ENCODE results near the gene MPV17L. TPM values are rescaled to one million over a fixed set of nuclear protein-coding genes. Genes with fewer than 3 reads are reported as not detected.
A peak's percentile ranks its signal among the peaks of the same experiment; 100 is the strongest.
"Not testable (repeated sequence)": the region's sequence is repeated elsewhere in the genome, so short reads cannot be mapped to it uniquely, and the experiment has no call there.

Gene MPV17L
- total RNA-seq, 1 experiment from 2014 or later: not detected

- Histone ChIP-seq H3K27ac (no peak overlapping the region), H3K9me3 (replicated peaks) (no peaks in the 10 kb centered on the region), H3K4me1 (no peaks in the 10 kb centered on the region), H3K4me3 (no peak overlapping the region), H3K27me3 (no peaks in the 10 kb centered on the region), H3K36me3 (no peaks in the 10 kb centered on the region)
- no peak for DNase-seq
Measured at GRCh38 chr16:15399317-15399716, 3.8 kb downstream of the MPV17L start.

- H3K4me3 ChIP-seq, H3K4me1 ChIP-seq: not testable (repeated sequence)
Measured at GRCh38 chr16:15400314-15400713, 4.8 kb downstream of the MPV17L start.

GRCh38 chr16:15401972-15402371, 6.4 kb downstream of the MPV17L start:
- H3K27ac ChIP-seq: no peak overlapping the region
- no peaks in the 10 kb centered on the region for H3K36me3 ChIP-seq
- no peak overlapping the region for H3K4me3 ChIP-seq
- DNase-seq: no peak
- H3K4me1 ChIP-seq: no peaks in the 10 kb centered on the region
- no peaks in the 10 kb centered on the region for H3K9me3 ChIP-seq (replicated peaks)
- no peaks in the 10 kb centered on the region for H3K27me3 ChIP-seq

More at GRCh38 chr16:15400314-15400713, 4.8 kb downstream of the MPV17L start:
- not testable (repeated sequence) for H3K36me3 ChIP-seq; H3K27me3 ChIP-seq; DNase-seq; H3K27ac ChIP-seq; H3K9me3 ChIP-seq (replicated peaks)

- Histone ChIP-seq H3K9me3 (replicated peaks) (no peaks in the 10 kb centered on the region), H3K27ac (no peak overlapping the region), H3K27me3 (no peaks in the 10 kb centered on the region), H3K4me3 (no peak overlapping the region), H3K36me3 (no peaks in the 10 kb centered on the region), H3K4me1 (no peaks in the 10 kb centered on the region)
- DNase-seq: no peak
Measured at GRCh38 chr16:15403392-15403995, 7.9 kb downstream of the MPV17L start.

- H3K4me3 ChIP-seq; H3K36me3 ChIP-seq; H3K27ac ChIP-seq; DNase-seq; H3K4me1 ChIP-seq; H3K27me3 ChIP-seq; H3K9me3 ChIP-seq (replicated peaks): not testable (repeated sequence)
Measured at GRCh38 chr16:15404091-15404490, 8.5 kb downstream of the MPV17L start.

- Histone ChIP-seq H3K4me3 (no peak overlapping the region), H3K27ac (no peak overlapping the region), H3K27me3 (no peaks in the 10 kb centered on the region), H3K36me3 (no peaks in the 10 kb centered on the region), H3K4me1 (no peaks in the 10 kb centered on the region), H3K9me3 (replicated peaks) (no peaks in the 10 kb centered on the region)
- no peak for DNase-seq
Measured at GRCh38 chr16:15404792-15405191, 9.2 kb downstream of the MPV17L start.

GRCh38 chr16:15407756-15408155, 12.2 kb downstream of the MPV17L start:
- H3K27ac ChIP-seq; H3K9me3 ChIP-seq (replicated peaks); H3K27me3 ChIP-seq; H3K4me3 ChIP-seq; H3K4me1 ChIP-seq; H3K36me3 ChIP-seq: not testable (repeated sequence)
- peak; percentile 4 to 29 for DNase-seq

- not testable (repeated sequence) for H3K36me3 ChIP-seq; H3K9me3 ChIP-seq (replicated peaks); DNase-seq; H3K4me1 ChIP-seq; H3K27me3 ChIP-seq; H3K27ac ChIP-seq; H3K4me3 ChIP-seq
Measured at GRCh38 chr16:15409476-15409875, 13.9 kb downstream of the MPV17L start.

GRCh38 chr16:15415511-15415985, 20.0 kb downstream of the MPV17L start:
- Histone ChIP-seq H3K9me3 (replicated peaks) (no peaks in the 10 kb centered on the region), H3K4me1 (no peaks in the 10 kb centered on the region), H3K4me3 (no peak overlapping the region), H3K27ac (no peak overlapping the region), H3K36me3 (no peaks in the 10 kb centered on the region), H3K27me3 (no peaks in the 10 kb centered on the region)
- no peak for DNase-seq

- no peaks in the 10 kb centered on the region for H3K27me3 ChIP-seq
- no peak for DNase-seq
- no peaks in the 10 kb centered on the region for H3K36me3 ChIP-seq
- no peaks in the 10 kb centered on the region for H3K9me3 ChIP-seq (replicated peaks)
- H3K4me3 ChIP-seq: no peak overlapping the region
- no peak overlapping the region for H3K27ac ChIP-seq
- no peaks in the 10 kb centered on the region for H3K4me1 ChIP-seq
Measured at GRCh38 chr16:15417197-15417596, 21.6 kb downstream of the MPV17L start.

- H3K36me3 ChIP-seq: no peaks in the 10 kb centered on the region
- no peak for DNase-seq
- no peaks in the 10 kb centered on the region for H3K9me3 ChIP-seq (replicated peaks)
- H3K27ac ChIP-seq: no peak overlapping the region
- H3K27me3 ChIP-seq: no peaks in the 10 kb centered on the region
- no peaks in the 10 kb centered on the region for H3K4me1 ChIP-seq
- H3K4me3 ChIP-seq: no peak overlapping the region
Measured at GRCh38 chr16:15418206-15418605, 22.7 kb downstream of the MPV17L start.

GRCh38 chr16:15421696-15422095, 26.1 kb downstream of the MPV17L start:
- not testable (repeated sequence) for H3K4me1 ChIP-seq; H3K27me3 ChIP-seq; H3K4me3 ChIP-seq; H3K27ac ChIP-seq; H3K9me3 ChIP-seq (replicated peaks); H3K36me3 ChIP-seq; DNase-seq

- Histone ChIP-seq H3K9me3 (replicated peaks) (no peaks in the 10 kb centered on the region), H3K36me3 (no peaks in the 10 kb centered on the region), H3K27ac (no peak overlapping the region), H3K27me3 (no peaks in the 10 kb centered on the region), H3K4me1 (no peaks in the 10 kb centered on the region), H3K4me3 (no peak overlapping the region)
- DNase-seq: no peak
Measured at GRCh38 chr16:15422222-15422621, 26.7 kb downstream of the MPV17L start.

GRCh38 chr16:15425861-15426260, 30.3 kb downstream of the MPV17L start:
- DNase-seq: no peak

GRCh38 chr16:15426796-15427195, 31.2 kb downstream of the MPV17L start:
- no peak for DNase-seq
- H3K4me3 ChIP-seq: no peak overlapping the region
- H3K27ac ChIP-seq: no peak overlapping the region
- H3K4me1 ChIP-seq: peaks cover 4% of the 10 kb centered on the region
- H3K27me3 ChIP-seq: no peaks in the 10 kb centered on the region
- H3K36me3 ChIP-seq: no peaks in the 10 kb centered on the region
- H3K9me3 ChIP-seq (replicated peaks): no peaks in the 10 kb centered on the region

More at GRCh38 chr16:15425861-15426260, 30.3 kb downstream of the MPV17L start:
- peaks cover 4% of the 10 kb centered on the region for H3K4me1 ChIP-seq
- H3K36me3 ChIP-seq: no peaks in the 10 kb centered on the region
- no peaks in the 10 kb centered on the region for H3K27me3 ChIP-seq
- H3K27ac ChIP-seq: no peak overlapping the region
- no peak overlapping the region for H3K4me3 ChIP-seq
- H3K9me3 ChIP-seq (replicated peaks): no peaks in the 10 kb centered on the region

- H3K27ac ChIP-seq: peak overlapping the region; percentile 37
- H3K36me3 ChIP-seq: no peaks in the 10 kb centered on the region
- H3K9me3 ChIP-seq (replicated peaks): no peaks in the 10 kb centered on the region
- H3K4me1 ChIP-seq: peaks cover 4% of the 10 kb centered on the region
- H3K4me3 ChIP-seq: peak overlapping the region; percentile 36
- no peaks in the 10 kb centered on the region for H3K27me3 ChIP-seq
- peak; percentile 67 to 83 for DNase-seq
Measured at GRCh38 chr16:15427648-15428239, 32.2 kb downstream of the MPV17L start.

Measured in SJCRH30 (cell line).